Kidney (tissue), 14 donors: ENCODE results near the gene TOMM22. TPM values are rescaled to one million over a fixed set of nuclear protein-coding genes. Genes with fewer than 3 reads are reported as not detected.

Source experiments
- DNase-seq, 5 donors: peaks; one replicate each; pipeline ENCODE4 v3.0.0-alpha.2; 2013 to 2020
- FAIRE-seq: peaks from 2 replicates; lab custom pipeline; 2012; peaks lifted over from hg19 to GRCh38; lab: Jason Lieb, UNC
- H3K27ac ChIP-seq, 2 donors: one replicate each; pipeline ENCODE4 v1.7.0; 2013; ENCODE audit warnings: low read depth in 2 of 2, low read length in 2 of 2, inconsistent platforms in 1 of 2
- H3K27me3 ChIP-seq: one replicate; pipeline ENCODE4 v1.7.1; 2013; ENCODE audit warnings: low read length, inconsistent platforms; ENCODE audit not compliant: control insufficient read depth, insufficient read depth
- H3K36me3 ChIP-seq, 3 donors: one replicate each; pipeline versions ENCODE4 v1.7.0 to v1.7.1; 2013; ENCODE audit warnings: low read length in 3 of 3, control low read depth in 1 of 3, inconsistent platforms in 1 of 3; ENCODE audit not compliant: insufficient read depth in 3 of 3, control insufficient read depth in 2 of 3
- H3K4me1 ChIP-seq, 3 donors: one replicate each; pipeline versions ENCODE4 v1.7.0 to v1.7.1; 2013; ENCODE audit warnings: low read length in 3 of 3, inconsistent platforms in 1 of 3, low read depth in 1 of 3; ENCODE audit not compliant: control insufficient read depth in 2 of 3, insufficient read depth in 2 of 3
- H3K4me3 ChIP-seq, 3 donors: one replicate each; pipeline versions ENCODE4 v1.7.0 to v1.8.1; 2013; ENCODE audit warnings: low read length in 3 of 3, control low read depth in 1 of 3, inconsistent platforms in 1 of 3
- H3K9ac ChIP-seq, 3 donors: one replicate each; pipeline versions ENCODE4 v1.7.0 to v1.7.1; 2013; ENCODE audit warnings: low read length in 3 of 3, control low read depth in 1 of 3, inconsistent platforms in 1 of 3
- H3K9me3 ChIP-seq, 3 donors: one replicate each; pipeline versions ENCODE4 v1.7.0 to v1.7.1; 2013; ENCODE audit warnings: low read length in 3 of 3, control low read depth in 1 of 3, inconsistent platforms in 1 of 3; ENCODE audit not compliant: control insufficient read depth in 2 of 3, insufficient read depth in 1 of 3
- CTCF ChIP-seq: IDR thresholded peaks from 3 replicates; pipeline ENCODE4 v1.5.1; 2012; ENCODE audit warnings: mild to moderate bottlenecking, moderate library complexity, borderline replicate concordance; ENCODE audit not compliant: insufficient read depth; ENCODE audit errors: extremely low read depth
- intact Hi-C: fragments of 100-400 bp; cut with DNase I; formaldehyde crosslinking; loops from one replicate; pipeline ENCODE4 v1.11.1; 2022
- polyA plus RNA-seq: library from polyadenylated mRNA; stranded (reverse); fragments of 350-450 nt; fragmentation: Illumina TruSeq; extraction: RNeasy Lipid Tissue Mini Kit (QIAGEN cat#74804); gene quantifications from one replicate; pipeline ENCODE4 v1.2.3, GENCODE V29; 2014; ENCODE audit warnings: low read depth, low replicate concordance; ENCODE audit not compliant: insufficient read depth
- total RNA-seq: library from RNA; stranded (reverse); fragmentation: NEBNext Ultra II Directional; extraction: Animal tissue kit (Norgen Biotek cat#: 25700); gene quantifications from one replicate; pipeline ENCODE4 v1.2.1, GENCODE V29; 2021
- donor health status: control.
- donor health status: control.
- donor health status: control.
- donor health status: control.
- donor health status: control.
- donor health status: DM: yes; HTN: yes; CAD: no.
- donor health status: Normal renal cell carcinoma (clear cell type).

TOMM22 gene
- total and polyA plus RNA-seq, 2 donors from 2014 or later, result 55.0 to 103 TPM

DNA sequence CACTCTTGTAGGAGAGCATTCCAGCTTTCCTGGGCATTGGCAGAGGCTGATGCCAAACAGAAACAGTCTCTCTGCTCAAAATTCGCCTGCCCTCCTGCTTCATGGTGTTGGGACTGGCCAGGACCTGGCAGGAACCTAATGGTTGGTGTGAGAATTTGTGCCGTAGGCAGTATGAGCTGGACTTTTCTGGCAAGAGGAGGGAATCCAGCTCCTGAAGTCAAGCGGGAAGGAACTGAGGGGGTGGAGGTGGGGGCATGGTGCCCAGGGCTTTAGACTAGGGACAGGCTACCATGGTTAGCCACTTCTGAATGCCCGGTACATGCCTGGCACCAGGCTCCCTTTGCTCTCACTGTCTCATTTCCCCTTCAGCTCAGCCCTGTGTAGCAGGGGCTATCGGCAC, 6.9 kb upstream of the TOMM22 start:
- no peaks in the 10 kb centered on the region for H3K9me3 ChIP-seq
- intact Hi-C loops, result no loop called here
- no peak overlapping the region for H3K4me3 ChIP-seq
- no peaks in the 10 kb centered on the region for H3K4me1 ChIP-seq
- TF ChIP-seq CTCF, result no peak
- no peak for FAIRE-seq
- peaks cover 3 to 15% (median 5%) of the 10 kb centered on the region in 3 donors for H3K36me3 ChIP-seq
- H3K9ac ChIP-seq, result no peak overlapping the region
- no peak for DNase-seq
- no peaks in the 10 kb centered on the region for H3K27me3 ChIP-seq
- no peak overlapping the region for H3K27ac ChIP-seq

DNA sequence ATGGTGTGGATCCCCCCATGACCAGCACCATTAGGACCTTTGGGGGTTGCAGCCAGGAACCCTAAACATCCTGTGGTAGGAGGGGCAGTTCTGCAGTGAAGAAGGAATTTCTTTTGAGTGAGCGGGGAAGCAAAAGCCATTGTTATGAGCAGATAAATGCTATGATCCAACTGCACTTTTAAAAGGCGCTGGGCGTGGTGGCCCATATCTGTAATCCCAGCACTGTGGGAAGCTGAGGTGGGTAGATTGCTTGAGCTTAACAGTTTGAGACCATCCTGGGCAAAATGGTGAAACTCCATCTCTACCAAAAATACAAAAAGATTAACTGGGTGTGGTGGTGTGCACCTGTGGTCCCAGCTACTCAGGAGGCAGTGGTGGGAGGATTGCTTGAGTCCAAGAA, 5.9 kb upstream of the TOMM22 start:
- H3K9me3 ChIP-seq, result no peaks in the 10 kb centered on the region
- H3K36me3 ChIP-seq, result peaks cover 3 to 14% (median 5%) of the 10 kb centered on the region in 3 donors
- H3K4me1 ChIP-seq, result no peaks in the 10 kb centered on the region
- H3K27ac ChIP-seq, result no peak overlapping the region
- H3K4me3 ChIP-seq, result no peak overlapping the region
- FAIRE-seq, result no peak
- DNase-seq, result no peak
- TF ChIP-seq CTCF, result no peak
- intact Hi-C loops, result no loop called here
- no peak overlapping the region for H3K9ac ChIP-seq
- no peaks in the 10 kb centered on the region for H3K27me3 ChIP-seq

DNA sequence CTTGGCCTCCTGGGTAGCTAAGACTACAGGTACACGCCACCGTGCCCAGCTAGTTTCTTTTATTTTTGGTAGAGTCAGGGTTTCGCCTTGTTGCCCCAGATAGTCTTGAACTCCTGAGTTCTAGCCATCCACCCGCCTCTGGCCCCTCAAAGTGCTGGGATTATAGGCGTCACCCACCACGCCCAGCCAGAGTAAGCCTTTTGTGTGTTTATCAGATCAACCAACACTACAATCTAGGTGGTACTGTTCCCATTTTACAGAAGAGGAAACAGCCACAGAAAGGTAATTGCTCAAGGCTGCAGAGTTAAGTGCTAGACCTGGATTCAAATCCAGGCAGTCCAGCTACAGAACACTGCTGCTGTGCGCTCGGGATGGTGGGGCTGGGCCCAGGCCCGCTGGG, 3.1 kb downstream of the TOMM22 start:
- Histone ChIP-seq H3K27me3 (no peaks in the 10 kb centered on the region), H3K9me3 (no peaks in the 10 kb centered on the region), H3K4me3 (no peak overlapping the region), H3K4me1 (peaks cover 0 to 7% (median 5%) of the 10 kb centered on the region in 3 donors), H3K27ac (no peak overlapping the region), H3K36me3 (peaks cover 3 to 37% (median 36%) of the 10 kb centered on the region in 3 donors), H3K9ac (no peak overlapping the region)
- intact Hi-C loops, result no loop called here
- TF ChIP-seq CTCF, result no peak
- no peak for FAIRE-seq
- DNase-seq, result no peak

DNA sequence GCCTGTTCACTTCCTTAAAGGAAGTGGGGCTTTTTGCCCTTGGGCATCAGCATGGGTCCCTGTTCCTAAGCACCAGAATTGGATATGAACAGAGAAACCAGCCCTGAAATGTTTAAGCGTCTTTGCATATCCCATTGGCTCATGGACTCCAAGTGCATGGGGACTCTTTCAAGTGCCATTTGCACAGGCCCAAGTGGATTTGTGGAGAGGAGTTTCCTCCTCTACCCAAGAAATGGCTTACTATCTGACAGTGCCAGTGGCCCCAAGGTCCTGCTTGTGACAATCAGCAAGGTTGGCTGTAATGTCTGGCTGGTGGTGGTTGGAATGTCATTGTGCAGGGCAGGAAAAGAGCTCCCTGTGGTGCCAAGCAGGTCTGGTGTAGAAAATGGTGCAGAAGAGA, 4.0 kb downstream of the TOMM22 start:
- Histone ChIP-seq H3K4me1 (peaks cover 0 to 7% (median 5%) of the 10 kb centered on the region in 3 donors), H3K9ac (no peak overlapping the region), H3K27ac (no peak overlapping the region), H3K9me3 (no peaks in the 10 kb centered on the region), H3K27me3 (no peaks in the 10 kb centered on the region), H3K4me3 (no peak overlapping the region), H3K36me3 (peaks cover 3 to 37% (median 36%) of the 10 kb centered on the region in 3 donors)
- DNase-seq, result no peak
- intact Hi-C loops, result no loop called here
- no peak for TF ChIP-seq CTCF
- FAIRE-seq, result no peak
